K562 (cell line): Measurements from ENCODE around the gene GTF3C6.

ENCODE experiments used
- BACH1 ChIP-seq: fragments of 200-800 bp; sonication (Bioruptor generic); IDR thresholded peaks from 2 replicates; pipeline ENCODE4 v1.6.1; 2016; ENCODE audit warnings: missing genetic modification characterization, missing compliant biosample characterization
- EP300 ChIP-seq: IDR thresholded peaks from 2 replicates; pipeline ENCODE4 v1.6.1; 2012; ENCODE audit warnings: low read length, improper control_type of control experiment
- HMG20A ChIP-seq: fragments of 450-650 bp; formaldehyde crosslinking; conservative IDR thresholded peaks from 2 replicates; pipeline ENCODE4 v1.4.0; 2020; ENCODE audit warnings: mild to moderate bottlenecking, mixed read lengths
- KAT2B ChIP-seq: IDR thresholded peaks from one replicate; pipeline ENCODE4 v1.6.1; 2012; ENCODE audit warnings: low read depth, mild to moderate bottlenecking, control low read depth, inconsistent platforms, low read length, moderate library complexity
- NBN ChIP-seq: fragments of 450-650 bp; IDR thresholded peaks from 2 replicates; pipeline ENCODE4 v1.6.1; 2016; ENCODE audit warnings: low read depth, mild to moderate bottlenecking
- POLR2AphosphoS5 ChIP-seq: IDR thresholded peaks from 2 replicates; pipeline ENCODE4 v1.6.1; 2011; ENCODE audit warnings: mild to moderate bottlenecking, low read depth, low read length, moderate library complexity; ENCODE audit not compliant: control insufficient read depth, insufficient read depth
- RNF2 ChIP-seq: sonication (generic); IDR thresholded peaks from 2 replicates; pipeline ENCODE4 v1.6.1; 2016
- ZBTB1 ChIP-seq: sonication (generic); formaldehyde crosslinking; IDR thresholded peaks from 2 replicates; pipeline ENCODE4 v1.8.1; 2023; ENCODE audit warnings: missing genetic modification reagents, low read depth, mild to moderate bottlenecking, borderline replicate concordance
- ZNF830 ChIP-seq: fragments of 250-450 bp; sonication (Bioruptor Pico); IDR thresholded peaks from 2 replicates; pipeline ENCODE4 v1.5.0; 2021; ENCODE audit warnings: mild to moderate bottlenecking
- TF ChIP-seq, protein P1 (sequence below): sonication (generic); formaldehyde crosslinking; IDR thresholded peaks from 2 replicates; pipeline ENCODE4 v1.8.0; 2022; ENCODE audit warnings: mild to moderate bottlenecking, missing genetic modification reagents
- TF ChIP-seq, protein P2 (sequence below), 3 experiments: IDR thresholded peaks in 2 of 3; conservative IDR thresholded peaks in 1 of 3; 2 replicates each; pipeline ENCODE4 v1.5.1; 2011 to 2012; ENCODE audit warnings: low read length in 3 of 3, mild to moderate bottlenecking in 3 of 3, control low read depth in 2 of 3, improper control_type of control experiment in 1 of 3, inconsistent platforms in 1 of 3, low read depth in 1 of 3, mixed read lengths in 1 of 3, moderate library complexity in 1 of 3; ENCODE audit not compliant: insufficient read depth in 2 of 3
- TF ChIP-seq, protein P3 (sequence below), 2 experiments: fragments of 450-650 bp in 1 of 2; sonication (generic) in 1 of 2; formaldehyde crosslinking in 1 of 2; IDR thresholded peaks; 2 replicates each; pipeline versions ENCODE4 v1.7.1 to v1.9.0; 2016 to 2022; ENCODE audit warnings: inconsistent platforms in 1 of 2, mild to moderate bottlenecking in 1 of 2, missing genetic modification reagents in 1 of 2
- TF ChIP-seq, protein P4 (sequence below): fragments of 200-800 bp; sonication (Bioruptor generic); IDR thresholded peaks from 2 replicates; pipeline ENCODE4 v1.6.1; 2016; ENCODE audit warnings: missing genetic modification characterization, missing compliant biosample characterization

DNA sequence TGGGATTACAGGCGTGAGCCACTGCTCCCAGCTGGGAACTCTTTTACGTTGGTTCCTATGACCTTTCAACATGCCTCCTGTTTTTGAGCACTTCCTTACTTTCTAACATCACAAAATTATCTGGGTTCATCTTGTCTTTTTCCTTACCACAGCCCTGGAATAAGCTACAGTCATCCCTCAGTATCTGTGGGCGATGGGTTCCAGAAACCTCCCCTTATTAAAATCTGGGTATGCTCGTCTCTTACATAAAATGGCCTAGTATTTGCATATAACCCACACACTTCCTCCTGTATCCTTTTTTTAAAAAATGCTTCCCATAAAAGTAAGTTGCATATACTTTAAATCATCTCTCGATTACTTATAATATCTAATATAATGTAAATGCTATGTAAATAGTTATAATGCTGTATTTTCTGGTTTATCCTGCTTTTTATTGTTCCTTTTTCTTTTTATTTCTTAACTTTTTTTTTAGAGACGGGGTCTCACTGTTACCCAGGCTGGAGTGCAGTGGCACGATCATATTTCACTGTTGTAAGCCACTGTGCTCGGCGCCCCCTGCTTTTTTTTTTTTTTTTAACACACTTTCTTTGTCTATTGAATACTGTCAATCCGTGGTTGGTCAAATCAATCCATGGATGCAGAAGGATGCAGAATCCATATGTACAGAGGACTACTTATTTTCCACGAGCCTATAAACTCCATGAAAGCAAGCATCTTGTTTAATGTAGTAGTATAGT is 32.5 kb downstream of the GTF3C6 start:
- TF ChIP-seq ZBTB1 (no peak), BACH1 (tag) (no peak), KAT2B (no peak), POLR2AphosphoS5 (no peak), RNF2 (no peak), EP300 (no peak), HMG20A (no peak), NBN (no peak), ZNF830 (CRISPR knock-in tag) (no peak)
- TF ChIP-seq, protein P1, sequence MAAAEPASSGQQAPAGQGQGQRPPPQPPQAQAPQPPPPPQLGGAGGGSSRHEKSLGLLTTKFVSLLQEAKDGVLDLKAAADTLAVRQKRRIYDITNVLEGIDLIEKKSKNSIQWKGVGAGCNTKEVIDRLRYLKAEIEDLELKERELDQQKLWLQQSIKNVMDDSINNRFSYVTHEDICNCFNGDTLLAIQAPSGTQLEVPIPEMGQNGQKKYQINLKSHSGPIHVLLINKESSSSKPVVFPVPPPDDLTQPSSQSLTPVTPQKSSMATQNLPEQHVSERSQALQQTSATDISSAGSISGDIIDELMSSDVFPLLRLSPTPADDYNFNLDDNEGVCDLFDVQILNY (CRISPR knock-in tag) = no peak
- TF ChIP-seq, protein P2, sequence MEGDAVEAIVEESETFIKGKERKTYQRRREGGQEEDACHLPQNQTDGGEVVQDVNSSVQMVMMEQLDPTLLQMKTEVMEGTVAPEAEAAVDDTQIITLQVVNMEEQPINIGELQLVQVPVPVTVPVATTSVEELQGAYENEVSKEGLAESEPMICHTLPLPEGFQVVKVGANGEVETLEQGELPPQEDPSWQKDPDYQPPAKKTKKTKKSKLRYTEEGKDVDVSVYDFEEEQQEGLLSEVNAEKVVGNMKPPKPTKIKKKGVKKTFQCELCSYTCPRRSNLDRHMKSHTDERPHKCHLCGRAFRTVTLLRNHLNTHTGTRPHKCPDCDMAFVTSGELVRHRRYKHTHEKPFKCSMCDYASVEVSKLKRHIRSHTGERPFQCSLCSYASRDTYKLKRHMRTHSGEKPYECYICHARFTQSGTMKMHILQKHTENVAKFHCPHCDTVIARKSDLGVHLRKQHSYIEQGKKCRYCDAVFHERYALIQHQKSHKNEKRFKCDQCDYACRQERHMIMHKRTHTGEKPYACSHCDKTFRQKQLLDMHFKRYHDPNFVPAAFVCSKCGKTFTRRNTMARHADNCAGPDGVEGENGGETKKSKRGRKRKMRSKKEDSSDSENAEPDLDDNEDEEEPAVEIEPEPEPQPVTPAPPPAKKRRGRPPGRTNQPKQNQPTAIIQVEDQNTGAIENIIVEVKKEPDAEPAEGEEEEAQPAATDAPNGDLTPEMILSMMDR (IDR thresholded peaks at IDR 0.05 in 2 of 3, conservative IDR thresholded peaks at IDR 0.05 in 1 of 3; ENCODE audit: insufficient read depth in 2 of 3, low read depth in 1 of 3, low read length in 3 of 3) = no peak
- TF ChIP-seq, protein P3, sequence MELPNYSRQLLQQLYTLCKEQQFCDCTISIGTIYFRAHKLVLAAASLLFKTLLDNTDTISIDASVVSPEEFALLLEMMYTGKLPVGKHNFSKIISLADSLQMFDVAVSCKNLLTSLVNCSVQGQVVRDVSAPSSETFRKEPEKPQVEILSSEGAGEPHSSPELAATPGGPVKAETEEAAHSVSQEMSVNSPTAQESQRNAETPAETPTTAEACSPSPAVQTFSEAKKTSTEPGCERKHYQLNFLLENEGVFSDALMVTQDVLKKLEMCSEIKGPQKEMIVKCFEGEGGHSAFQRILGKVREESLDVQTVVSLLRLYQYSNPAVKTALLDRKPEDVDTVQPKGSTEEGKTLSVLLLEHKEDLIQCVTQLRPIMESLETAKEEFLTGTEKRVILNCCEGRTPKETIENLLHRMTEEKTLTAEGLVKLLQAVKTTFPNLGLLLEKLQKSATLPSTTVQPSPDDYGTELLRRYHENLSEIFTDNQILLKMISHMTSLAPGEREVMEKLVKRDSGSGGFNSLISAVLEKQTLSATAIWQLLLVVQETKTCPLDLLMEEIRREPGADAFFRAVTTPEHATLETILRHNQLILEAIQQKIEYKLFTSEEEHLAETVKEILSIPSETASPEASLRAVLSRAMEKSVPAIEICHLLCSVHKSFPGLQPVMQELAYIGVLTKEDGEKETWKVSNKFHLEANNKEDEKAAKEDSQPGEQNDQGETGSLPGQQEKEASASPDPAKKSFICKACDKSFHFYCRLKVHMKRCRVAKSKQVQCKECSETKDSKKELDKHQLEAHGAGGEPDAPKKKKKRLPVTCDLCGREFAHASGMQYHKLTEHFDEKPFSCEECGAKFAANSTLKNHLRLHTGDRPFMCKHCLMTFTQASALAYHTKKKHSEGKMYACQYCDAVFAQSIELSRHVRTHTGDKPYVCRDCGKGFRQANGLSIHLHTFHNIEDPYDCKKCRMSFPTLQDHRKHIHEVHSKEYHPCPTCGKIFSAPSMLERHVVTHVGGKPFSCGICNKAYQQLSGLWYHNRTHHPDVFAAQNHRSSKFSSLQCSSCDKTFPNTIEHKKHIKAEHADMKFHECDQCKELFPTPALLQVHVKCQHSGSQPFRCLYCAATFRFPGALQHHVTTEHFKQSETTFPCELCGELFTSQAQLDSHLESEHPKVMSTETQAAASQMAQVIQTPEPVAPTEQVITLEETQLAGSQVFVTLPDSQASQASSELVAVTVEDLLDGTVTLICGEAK (IDR thresholded peaks at IDR 0.05) = no peak
- TF ChIP-seq, protein P3 (CRISPR knock-in tag; IDR thresholded peaks at IDR 0.05) = no peak
- TF ChIP-seq, protein P4, sequence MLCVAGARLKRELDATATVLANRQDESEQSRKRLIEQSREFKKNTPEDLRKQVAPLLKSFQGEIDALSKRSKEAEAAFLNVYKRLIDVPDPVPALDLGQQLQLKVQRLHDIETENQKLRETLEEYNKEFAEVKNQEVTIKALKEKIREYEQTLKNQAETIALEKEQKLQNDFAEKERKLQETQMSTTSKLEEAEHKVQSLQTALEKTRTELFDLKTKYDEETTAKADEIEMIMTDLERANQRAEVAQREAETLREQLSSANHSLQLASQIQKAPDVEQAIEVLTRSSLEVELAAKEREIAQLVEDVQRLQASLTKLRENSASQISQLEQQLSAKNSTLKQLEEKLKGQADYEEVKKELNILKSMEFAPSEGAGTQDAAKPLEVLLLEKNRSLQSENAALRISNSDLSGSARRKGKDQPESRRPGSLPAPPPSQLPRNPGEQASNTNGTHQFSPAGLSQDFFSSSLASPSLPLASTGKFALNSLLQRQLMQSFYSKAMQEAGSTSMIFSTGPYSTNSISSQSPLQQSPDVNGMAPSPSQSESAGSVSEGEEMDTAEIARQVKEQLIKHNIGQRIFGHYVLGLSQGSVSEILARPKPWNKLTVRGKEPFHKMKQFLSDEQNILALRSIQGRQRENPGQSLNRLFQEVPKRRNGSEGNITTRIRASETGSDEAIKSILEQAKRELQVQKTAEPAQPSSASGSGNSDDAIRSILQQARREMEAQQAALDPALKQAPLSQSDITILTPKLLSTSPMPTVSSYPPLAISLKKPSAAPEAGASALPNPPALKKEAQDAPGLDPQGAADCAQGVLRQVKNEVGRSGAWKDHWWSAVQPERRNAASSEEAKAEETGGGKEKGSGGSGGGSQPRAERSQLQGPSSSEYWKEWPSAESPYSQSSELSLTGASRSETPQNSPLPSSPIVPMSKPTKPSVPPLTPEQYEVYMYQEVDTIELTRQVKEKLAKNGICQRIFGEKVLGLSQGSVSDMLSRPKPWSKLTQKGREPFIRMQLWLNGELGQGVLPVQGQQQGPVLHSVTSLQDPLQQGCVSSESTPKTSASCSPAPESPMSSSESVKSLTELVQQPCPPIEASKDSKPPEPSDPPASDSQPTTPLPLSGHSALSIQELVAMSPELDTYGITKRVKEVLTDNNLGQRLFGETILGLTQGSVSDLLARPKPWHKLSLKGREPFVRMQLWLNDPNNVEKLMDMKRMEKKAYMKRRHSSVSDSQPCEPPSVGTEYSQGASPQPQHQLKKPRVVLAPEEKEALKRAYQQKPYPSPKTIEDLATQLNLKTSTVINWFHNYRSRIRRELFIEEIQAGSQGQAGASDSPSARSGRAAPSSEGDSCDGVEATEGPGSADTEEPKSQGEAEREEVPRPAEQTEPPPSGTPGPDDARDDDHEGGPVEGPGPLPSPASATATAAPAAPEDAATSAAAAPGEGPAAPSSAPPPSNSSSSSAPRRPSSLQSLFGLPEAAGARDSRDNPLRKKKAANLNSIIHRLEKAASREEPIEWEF (CRISPR knock-in tag) = no peak
